ENCODE data around the gene CDYL. TPM values are rescaled to one million over a fixed set of nuclear protein-coding genes. Genes with fewer than 3 reads are reported as not detected.

The CDYL gene
- total RNA-seq, 1 experiment from 2014 or later = 41.6 TPM

DNA sequence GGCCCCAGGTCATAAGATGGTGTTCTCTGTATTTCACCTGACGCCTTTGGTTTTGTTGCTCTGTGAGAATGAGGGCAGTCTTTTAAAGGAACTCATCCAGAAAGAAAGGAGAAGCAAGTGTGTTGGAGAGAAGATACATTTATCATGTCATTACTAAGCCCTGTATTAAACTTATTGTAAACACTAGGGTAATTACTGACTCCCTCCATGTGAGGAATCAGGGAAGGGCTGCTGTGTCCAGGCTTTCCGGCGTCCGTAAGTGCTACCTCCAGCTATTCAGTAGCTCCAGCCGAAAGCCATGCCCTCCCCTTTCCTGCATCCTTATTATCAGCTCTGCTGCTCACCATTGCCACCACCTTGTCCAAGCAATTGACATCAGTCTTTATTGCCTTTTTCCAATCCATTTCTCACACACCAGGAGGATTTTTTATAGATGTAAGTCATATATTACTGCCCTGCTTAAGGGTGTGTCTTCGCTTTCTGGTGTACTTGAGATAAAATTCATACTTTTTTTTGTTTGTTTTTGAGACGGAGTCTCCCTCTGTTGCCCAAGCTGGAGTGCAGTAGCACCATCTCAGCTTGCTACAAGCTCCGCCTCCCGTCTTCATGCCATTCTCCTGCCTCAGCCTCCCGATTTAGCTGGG, 133.0 kb downstream of the CDYL start:
- ChIA-PET CTCF (no interaction called here), POLR2A (no interaction called here)
- Histone ChIP-seq H3K27me3 (replicated peaks; ENCODE audit: control insufficient read depth, insufficient read depth, low read length) (no peaks in the 10 kb centered on the region), H3K9me3 (no peaks in the 10 kb centered on the region), H3K4me3 (ENCODE audit: low read depth, low read length) (no peak overlapping the region), H3K4me1 (peaks cover 14% of the 10 kb centered on the region), H3K36me3 (ENCODE audit: control insufficient read depth, insufficient read depth, low read length) (no peaks in the 10 kb centered on the region)
- Mint-ChIP-seq H3K27ac (ENCODE audit: unreplicated experiment) (no peak overlapping the region), H3K4me1 (ENCODE audit: low read depth, unreplicated experiment) (peaks cover 11% of the 10 kb centered on the region), H3K27me3 (ENCODE audit: insufficient read depth, unreplicated experiment) (no peaks in the 10 kb centered on the region), H3K9me3 (ENCODE audit: unreplicated experiment) (no peaks in the 10 kb centered on the region), H3K4me3 (ENCODE audit: unreplicated experiment) (no peak overlapping the region), H3K36me3 (ENCODE audit: insufficient read depth, unreplicated experiment) (peaks cover 30% of the 10 kb centered on the region)
- intact Hi-C loops (cut with micrococcal nuclease; ENCODE audit: unreplicated experiment) = no loop called here
- no peak for TF ChIP-seq CTCF (IDR thresholded peaks at IDR 0.05; ENCODE audit: insufficient read depth in 1 of 2, low read depth in 1 of 2, low read length in 1 of 2, severe bottlenecking in 1 of 2, unreplicated experiment in 1 of 2)
- no TSS peak for BruUV-seq (replicated peaks)
- no peak for DNase-seq

DNA sequence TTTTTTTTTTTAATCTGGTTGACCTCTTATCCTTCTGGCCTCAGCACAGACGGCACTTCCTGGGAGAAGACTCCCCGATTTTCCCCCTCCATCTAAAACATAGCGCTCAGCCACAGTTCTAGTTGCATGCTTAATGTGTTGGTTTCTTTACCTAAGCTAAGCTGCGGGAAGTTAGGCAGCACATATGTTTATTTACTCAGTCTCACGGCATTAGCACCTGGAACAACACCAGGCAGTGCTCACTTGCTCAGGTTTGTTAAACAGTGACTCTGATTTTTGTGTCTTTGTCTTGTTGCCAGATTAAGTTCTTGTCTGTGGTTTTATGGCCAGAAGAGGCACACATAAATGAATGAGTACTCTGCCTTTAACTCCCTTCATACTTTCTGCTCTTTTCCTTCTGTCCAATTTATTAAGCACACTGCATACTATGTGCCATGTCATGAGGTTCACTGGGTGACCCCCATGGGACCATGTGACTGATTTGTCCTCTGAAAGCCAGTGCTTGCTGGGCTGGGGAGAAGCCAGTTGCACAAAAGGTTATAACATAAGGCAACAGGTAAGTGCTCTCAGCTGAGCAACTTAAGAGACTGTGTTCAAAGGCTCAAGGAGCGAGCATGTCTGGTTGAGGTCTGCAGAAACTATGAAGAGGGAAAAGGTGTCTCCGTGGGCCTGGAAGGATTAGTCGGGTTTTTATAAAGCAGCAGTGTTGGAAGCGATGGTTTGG, 134.0 kb downstream of the CDYL start:
- intact Hi-C loops (cut with micrococcal nuclease; ENCODE audit: unreplicated experiment) = no loop called here
- no peak overlapping the region for H3K27ac Mint-ChIP-seq (ENCODE audit: unreplicated experiment)

DNA sequence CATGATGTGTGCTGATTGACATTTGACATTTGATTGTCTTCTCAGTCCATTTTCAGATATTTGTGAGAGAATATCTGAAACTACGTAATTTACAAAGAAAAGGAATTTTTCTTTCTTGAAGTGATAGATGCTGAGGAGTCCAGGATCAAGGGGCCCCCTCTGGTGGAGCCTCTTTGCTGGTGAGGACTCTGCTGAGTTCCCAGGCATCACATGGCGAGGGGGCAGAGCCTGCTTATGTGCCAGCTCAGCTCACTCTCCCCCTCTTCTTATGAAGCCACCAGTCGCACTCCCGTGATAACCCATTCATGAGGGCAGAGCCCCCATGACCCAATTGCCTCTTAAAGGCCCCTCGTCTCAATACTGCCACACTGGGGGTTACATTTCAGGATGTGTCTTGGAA, 136.4 kb downstream of the CDYL start:
- H3K36me3 ChIP-seq (ENCODE audit: control insufficient read depth, insufficient read depth, low read length) = no peaks in the 10 kb centered on the region

More for the DNA sequence above, 134.0 kb downstream of the CDYL start:
- TF ChIP-seq CTCF (IDR thresholded peaks at IDR 0.05; ENCODE audit: insufficient read depth in 1 of 2, low read depth in 1 of 2, low read length in 1 of 2, severe bottlenecking in 1 of 2, unreplicated experiment in 1 of 2) = no peak
- H3K4me1 Mint-ChIP-seq (ENCODE audit: low read depth, unreplicated experiment) = peaks cover 6% of the 10 kb centered on the region
- Histone ChIP-seq H3K36me3 (ENCODE audit: control insufficient read depth, insufficient read depth, low read length) (no peaks in the 10 kb centered on the region), H3K4me3 (ENCODE audit: low read depth, low read length) (no peak overlapping the region), H3K4me1 (peaks cover 10% of the 10 kb centered on the region), H3K9me3 (no peaks in the 10 kb centered on the region), H3K27me3 (replicated peaks; ENCODE audit: control insufficient read depth, insufficient read depth, low read length) (no peaks in the 10 kb centered on the region)
- no peak for DNase-seq
- no peaks in the 10 kb centered on the region for H3K27me3 Mint-ChIP-seq (ENCODE audit: insufficient read depth, unreplicated experiment)
- BruUV-seq (replicated peaks) = no TSS peak
- peaks cover 34% of the 10 kb centered on the region for H3K36me3 Mint-ChIP-seq (ENCODE audit: insufficient read depth, unreplicated experiment)
- H3K4me3 Mint-ChIP-seq (ENCODE audit: unreplicated experiment) = no peak overlapping the region
- CTCF ChIA-PET = no interaction called here
- H3K9me3 Mint-ChIP-seq (ENCODE audit: unreplicated experiment) = no peaks in the 10 kb centered on the region
- POLR2A ChIA-PET = no interaction called here

More for the DNA sequence above, 136.4 kb downstream of the CDYL start:
- H3K4me3 Mint-ChIP-seq (ENCODE audit: unreplicated experiment) = no peak overlapping the region
- no peak overlapping the region for H3K27ac Mint-ChIP-seq (ENCODE audit: unreplicated experiment)
- DNase-seq = no peak
- H3K36me3 Mint-ChIP-seq (ENCODE audit: insufficient read depth, unreplicated experiment) = peaks cover 42% of the 10 kb centered on the region
- no peaks in the 10 kb centered on the region for H3K27me3 Mint-ChIP-seq (ENCODE audit: insufficient read depth, unreplicated experiment)
- POLR2A ChIA-PET = no interaction called here
- no peak overlapping the region for H3K4me3 ChIP-seq (ENCODE audit: low read depth, low read length)
- TF ChIP-seq CTCF (IDR thresholded peaks at IDR 0.05; ENCODE audit: insufficient read depth in 1 of 2, low read depth in 1 of 2, low read length in 1 of 2, severe bottlenecking in 1 of 2, unreplicated experiment in 1 of 2) = no peak
- CTCF ChIA-PET = no interaction called here
- no peaks in the 10 kb centered on the region for H3K27me3 ChIP-seq (replicated peaks; ENCODE audit: control insufficient read depth, insufficient read depth, low read length)
- no peaks in the 10 kb centered on the region for H3K9me3 ChIP-seq
- H3K9me3 Mint-ChIP-seq (ENCODE audit: unreplicated experiment) = no peaks in the 10 kb centered on the region
- intact Hi-C loops (cut with micrococcal nuclease; ENCODE audit: unreplicated experiment) = no loop called here
- no peaks in the 10 kb centered on the region for H3K4me1 ChIP-seq
- peaks cover 6% of the 10 kb centered on the region for H3K4me1 Mint-ChIP-seq (ENCODE audit: low read depth, unreplicated experiment)
- no TSS peak for BruUV-seq (replicated peaks)
